GM18499 (cell line): ENCODE results near the gene CHCHD2.
"Not testable (repeated sequence)": the region's sequence is repeated elsewhere in the genome, so short reads cannot be mapped to it uniquely, and the experiment has no call there.

Experiments
- ATAC-seq: cut with Tn5 transposase; IDR thresholded peaks from one replicate; pipeline ENCODE4 v1.9.1; 2021; ENCODE audit warnings: moderate number of reproducible peaks; ENCODE audit not compliant: insufficient read depth, unreplicated experiment

Gene CHCHD2, protein sequence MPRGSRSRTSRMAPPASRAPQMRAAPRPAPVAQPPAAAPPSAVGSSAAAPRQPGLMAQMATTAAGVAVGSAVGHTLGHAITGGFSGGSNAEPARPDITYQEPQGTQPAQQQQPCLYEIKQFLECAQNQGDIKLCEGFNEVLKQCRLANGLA

GRCh38 chr7:56106108-56107073 is at the start of gene CHCHD2:
Gene CHCHD2, minus strand, starts transcription at chr7:56106476. Its CDS starts 63 bp downstream, at chr7:56106413.
- peak; percentile 99 for ATAC-seq

DNA sequence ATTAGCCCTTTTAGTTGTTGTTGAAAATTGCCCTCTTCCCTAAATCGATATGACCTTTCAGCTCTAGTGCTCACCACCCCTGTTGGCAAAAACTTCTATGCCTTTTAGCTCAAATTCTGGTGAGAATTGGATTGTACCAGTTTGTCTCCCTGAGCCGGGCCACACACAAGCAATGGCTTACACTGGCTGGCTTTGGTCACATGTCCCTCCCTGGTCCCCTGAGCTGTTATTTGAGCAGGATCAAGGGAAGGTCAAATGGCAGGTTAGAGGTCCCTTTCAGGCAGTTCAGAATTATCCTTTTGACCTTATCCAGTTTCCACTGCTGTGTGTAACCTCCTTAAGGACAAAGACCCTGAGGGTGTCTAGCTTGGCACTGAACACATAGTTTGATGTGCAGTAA is 24.8 kb upstream of the CHCHD2 start:
- not testable (repeated sequence) for ATAC-seq

- ATAC-seq = no peak
These were observed 21.1 kb upstream of the CHCHD2 start for GRCh38 chr7:56127241-56127975.

GRCh38 chr7:56125831-56126230 is 19.6 kb upstream of the CHCHD2 start:
- no peak for ATAC-seq

- no peak for ATAC-seq
These were observed 18.7 kb upstream of the CHCHD2 start for GRCh38 chr7:56124981-56125380.

DNA sequence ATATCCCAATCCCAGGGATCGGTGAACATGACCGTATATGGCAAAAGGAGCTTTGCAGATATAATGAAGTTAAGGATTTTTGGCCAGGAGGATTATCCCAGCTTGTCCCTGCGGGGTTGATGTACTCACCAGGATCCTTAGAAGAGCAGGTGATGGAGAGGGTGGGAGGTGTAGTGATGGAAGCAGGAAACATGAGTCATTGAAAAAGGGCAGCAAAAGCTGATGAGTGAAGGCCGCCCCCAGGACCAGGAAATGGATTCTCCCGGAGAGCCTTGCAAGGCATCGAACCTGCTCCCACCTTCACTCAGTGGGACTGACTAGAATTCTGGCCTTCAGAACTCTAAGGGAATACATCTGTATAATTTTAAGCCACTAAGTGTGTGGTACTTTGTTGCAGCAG is 15.2 kb upstream of the CHCHD2 start:
- no peak for ATAC-seq

GRCh38 chr7:56115852-56116538 is 9.7 kb upstream of the CHCHD2 start, which contains the start of gene NUPR2:
Gene NUPR2, minus strand, starts transcription at chr7:56116417. Its CDS starts 103 bp downstream, at chr7:56116314.
- no peak for ATAC-seq

DNA sequence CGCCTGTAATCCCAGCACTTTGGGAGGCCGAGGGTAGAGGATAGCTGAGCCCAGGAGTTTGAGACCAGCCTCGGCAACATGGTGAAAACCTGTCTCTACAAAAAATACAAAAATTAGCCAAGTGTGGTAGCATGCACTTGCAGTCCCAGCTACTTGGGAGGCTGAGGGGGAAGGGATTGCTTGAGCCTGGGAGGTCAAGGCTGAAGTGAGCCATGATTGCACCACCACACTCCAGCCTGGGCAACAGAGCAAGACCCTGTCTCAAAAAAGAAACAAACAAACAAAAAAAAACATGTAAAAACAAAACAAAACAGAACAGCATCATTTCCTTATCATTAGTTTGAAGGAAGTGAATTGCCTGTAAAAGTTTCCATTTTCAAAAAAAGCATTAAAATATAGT is 6.0 kb upstream of the CHCHD2 start:
- ATAC-seq = not testable (repeated sequence)

GRCh38 chr7:56110611-56111010 is 4.3 kb upstream of the CHCHD2 start:
- no peak for ATAC-seq

- ATAC-seq = no peak
These were observed 1.6 kb upstream of the CHCHD2 start for GRCh38 chr7:56107954-56108258.

DNA sequence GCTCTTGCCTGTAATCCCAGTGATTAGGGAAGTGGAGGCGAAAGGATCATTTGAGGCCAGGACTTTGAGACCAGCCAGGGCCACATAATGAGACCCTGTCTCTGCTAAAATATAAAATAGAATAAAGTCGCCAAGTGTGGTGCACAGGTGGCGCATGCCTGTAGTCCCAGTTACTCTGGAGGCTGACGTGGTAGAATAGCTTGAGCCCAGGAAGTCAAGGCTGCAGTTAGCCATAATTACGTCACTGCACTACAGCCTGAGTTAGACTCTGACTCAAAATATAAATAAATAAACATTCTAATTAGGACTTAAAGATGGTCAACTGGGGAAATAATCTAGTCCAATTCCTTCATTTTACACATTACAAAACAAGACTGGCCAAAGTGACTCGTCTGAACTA is 768 bp downstream of the CHCHD2 start:
- ATAC-seq = no peak

- ATAC-seq = not testable (repeated sequence)
These were observed 2.1 kb downstream of the CHCHD2 start for GRCh38 chr7:56104138-56104537.

DNA sequence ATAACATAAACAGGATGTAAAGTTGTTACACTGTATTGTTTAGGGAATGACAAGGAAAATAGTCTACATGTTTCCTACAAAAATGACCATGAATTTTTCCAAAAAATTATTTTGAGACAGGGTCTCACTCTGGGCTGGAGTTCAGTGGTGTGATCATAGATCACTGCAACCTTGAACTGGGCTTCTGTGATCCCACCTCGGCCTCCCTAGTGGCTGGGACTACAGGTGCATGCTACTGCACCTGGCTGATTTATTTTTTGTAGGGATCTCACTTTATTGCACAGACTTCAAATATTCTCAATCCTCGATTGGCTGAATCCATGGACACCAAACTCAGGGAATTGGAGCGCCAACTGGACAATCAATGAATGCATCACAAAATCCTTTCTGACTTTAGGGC is 6.6 kb downstream of the CHCHD2 start:
- ATAC-seq = no peak

- ATAC-seq = not testable (repeated sequence)
These were observed 7.9 kb downstream of the CHCHD2 start for GRCh38 chr7:56098187-56099008.

GRCh38 chr7:56097700-56098099 is 8.6 kb downstream of the CHCHD2 start:
- no peak for ATAC-seq

- no peak for ATAC-seq
These were observed 13.3 kb downstream of the CHCHD2 start, which contains the start of gene PHKG1 for GRCh38 chr7:56092789-56093531. Gene PHKG1, minus strand, starts transcription at chr7:56092952. Its CDS starts 4,011 bp downstream, at chr7:56088941.

DNA sequence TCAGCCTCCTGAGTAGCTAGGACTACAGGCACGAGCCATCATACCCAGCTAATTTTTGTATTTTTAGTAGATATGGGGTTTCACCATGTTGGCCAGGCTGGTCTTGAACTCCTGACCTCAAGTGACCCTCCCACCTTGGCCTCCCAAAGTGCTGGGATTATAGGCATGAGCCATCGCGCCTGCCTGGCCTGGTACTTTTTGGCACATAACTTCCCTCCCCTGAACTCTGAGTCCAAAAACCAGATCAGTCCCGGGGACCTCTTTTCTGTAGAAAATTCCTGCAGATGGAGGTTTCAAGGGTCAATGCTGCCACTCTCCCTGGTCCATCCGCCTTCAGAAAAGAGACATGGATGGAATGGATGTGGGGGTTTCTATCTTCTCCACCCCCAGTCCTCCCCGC is 13.9 kb downstream of the CHCHD2 start:
- ATAC-seq = not testable (repeated sequence)

DNA sequence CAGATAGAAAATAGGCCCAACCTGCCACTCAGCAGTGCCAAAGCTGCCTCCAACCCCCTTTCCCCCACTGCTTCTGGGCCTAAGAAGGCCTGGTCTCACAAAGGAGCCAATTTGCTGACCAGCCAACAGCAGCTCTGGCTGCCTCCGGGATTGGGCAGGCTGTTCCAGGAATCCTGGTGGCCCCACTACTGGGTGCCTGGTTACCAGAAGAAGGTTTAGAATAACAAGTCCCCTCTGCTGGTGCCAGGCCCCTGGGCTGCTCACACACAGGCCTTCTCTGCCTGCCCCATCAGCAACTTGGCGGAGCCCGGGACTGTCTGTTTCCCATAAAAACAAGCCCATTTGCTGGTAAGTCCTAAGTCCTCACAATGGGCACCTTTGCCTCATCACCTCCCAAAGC is 14.7 kb downstream of the CHCHD2 start:
- ATAC-seq = no peak

- ATAC-seq = no peak
These were observed 18.8 kb downstream of the CHCHD2 start for GRCh38 chr7:56087445-56087844.
